Pancreas (tissue), 10 donors: ENCODE measurements around the gene OR10X1. TPM values are rescaled to one million over a fixed set of nuclear protein-coding genes. Genes with fewer than 3 reads are reported as not detected.

Experiments used
- ATAC-seq, 4 donors: fragments of 200-7000 bp; cut with Tn5 transposase; one replicate each; pipeline versions ENCODE4 v1.8.0 to v1.9.1; 2020; ENCODE audit warnings: mild to moderate bottlenecking in 4 of 4, moderate library complexity in 4 of 4
- DNase-seq, 6 donors: peaks; one replicate each; pipeline ENCODE4 v3.0.0-alpha.2; 2020
- FAIRE-seq: peaks from 2 replicates; lab custom pipeline; 2012; peaks lifted over from hg19 to GRCh38; lab: Jason Lieb, UNC
- H3K27ac ChIP-seq, 4 donors: fragments of 200-600 bp; sonication (generic); 1 replicate in 3 of 4; 2 replicates in 1 of 4; pipeline versions ENCODE4 v1.5.0 to v1.8.0; 2020
- H3K27me3 ChIP-seq, 4 donors: fragments of 200-600 bp; one replicate each; pipeline ENCODE4 v1.8.0; 2021
- H3K36me3 ChIP-seq, 3 donors: fragments of 200-600 bp; sonication (generic) in 1 of 3; one replicate each; pipeline versions ENCODE4 v1.5.0 to v1.8.0; 2020 to 2021
- H3K4me1 ChIP-seq, 3 donors: fragments of 200-600 bp; one replicate each; pipeline ENCODE4 v1.8.0; 2021
- H3K4me3 ChIP-seq, 4 donors: fragments of 200-600 bp; sonication (generic) in 2 of 4; one replicate each; pipeline versions ENCODE4 v1.5.0 to v1.8.0; 2020 to 2021
- H3K9me3 ChIP-seq, 4 donors: fragments of 200-600 bp; one replicate each; pipeline ENCODE4 v1.8.0; 2021
- WGBS, 2 donors: extraction: QIAGEN DNeasy Blood & Tissue Kit; methylation state at CpG; one replicate each; pipeline ENCODE4 v1.1.7; 2013; 5-methylcytosine and 5-hydroxymethylcytosine counted together
- intact Hi-C, 3 donors: fragments of 100-400 bp; cut with DNase I; formaldehyde crosslinking; loops; one replicate each; pipeline versions ENCODE4 v1.11.1 to v1.14.2; 2022
- polyA plus RNA-seq, 2 donors: library from polyadenylated mRNA; stranded (reverse); fragments of 200-250 nt; gene quantifications; one replicate each; pipeline ENCODE4 v1.2.3, GENCODE V29; 2013
- total RNA-seq, 6 donors: library from RNA; stranded (reverse); fragmentation: NEBNext Ultra II Directional in 4 of 6; extraction: Animal tissue kit (Norgen Biotek cat#: 25700) in 4 of 6; gene quantifications; one replicate each; pipeline versions ENCODE4 v1.2.1 to v1.2.4, GENCODE V29; 2021 to 2023
- TF ChIP-seq, protein P1 (sequence below), 4 donors: fragments of 200-600 bp; sonication (generic) in 3 of 4; IDR thresholded peaks; one replicate each; pipeline versions ENCODE4 v1.5.0 to v1.8.0; 2021; ENCODE audit warnings: antibody characterized with exemption in 4 of 4
- donor health status: healthy with polysubstance abuse.
- donor health status: DM: no; HTN: no; CAD: no; lungs with moderate emphysema.
- donor health status: DM: no; HTN: no; CAD: no.
- donor health status: control.
- donor health status: control.
- donor health status: Bipolar disorder and iron deficiency.
- donor health status: DM: yes; HTN: yes; CAD: no.
- donor health status: DM: no; HTN: no; CAD: no.
- donor health status: DM: no; HTN: no; CAD: no.
- donor health status: DM: yes; HTN: yes; CAD: no.

OR10X1 gene
- total and polyA plus RNA-seq, 8 donors, result not detected

DNA sequence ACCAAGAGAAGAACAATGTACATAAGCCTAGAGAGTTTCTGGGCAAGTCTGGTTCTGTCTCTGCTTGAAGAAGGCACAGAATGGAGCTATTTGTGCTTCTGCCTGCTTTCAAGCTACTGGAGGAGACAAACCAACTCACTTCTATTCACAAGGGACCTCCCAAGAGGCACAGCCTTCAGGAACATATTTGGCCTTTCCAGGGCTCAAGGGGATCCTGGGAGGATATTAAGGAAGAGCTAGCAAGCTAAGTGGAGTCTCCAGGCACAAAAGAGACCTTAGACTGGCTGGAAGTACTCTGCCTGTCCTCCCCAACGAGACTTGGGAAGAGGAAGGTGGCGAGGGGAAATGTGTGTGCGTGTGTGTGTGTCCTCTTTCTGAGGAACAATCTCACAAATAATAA, 25.3 kb downstream of the OR10X1 start, which contains the start of gene OR6Y1:
TSS of gene OR6Y1 (minus strand) at position 54 of the 400 bp plus-strand sequence. CDS start 6,300 bp downstream, outside the sequence.
- WGBS, 2 donors, result 62 to 71% methylated on average over 3 of the region's 3 CpGs
- intact Hi-C loops, result no loop called here
- no peak for DNase-seq
- TF ChIP-seq, protein P1, sequence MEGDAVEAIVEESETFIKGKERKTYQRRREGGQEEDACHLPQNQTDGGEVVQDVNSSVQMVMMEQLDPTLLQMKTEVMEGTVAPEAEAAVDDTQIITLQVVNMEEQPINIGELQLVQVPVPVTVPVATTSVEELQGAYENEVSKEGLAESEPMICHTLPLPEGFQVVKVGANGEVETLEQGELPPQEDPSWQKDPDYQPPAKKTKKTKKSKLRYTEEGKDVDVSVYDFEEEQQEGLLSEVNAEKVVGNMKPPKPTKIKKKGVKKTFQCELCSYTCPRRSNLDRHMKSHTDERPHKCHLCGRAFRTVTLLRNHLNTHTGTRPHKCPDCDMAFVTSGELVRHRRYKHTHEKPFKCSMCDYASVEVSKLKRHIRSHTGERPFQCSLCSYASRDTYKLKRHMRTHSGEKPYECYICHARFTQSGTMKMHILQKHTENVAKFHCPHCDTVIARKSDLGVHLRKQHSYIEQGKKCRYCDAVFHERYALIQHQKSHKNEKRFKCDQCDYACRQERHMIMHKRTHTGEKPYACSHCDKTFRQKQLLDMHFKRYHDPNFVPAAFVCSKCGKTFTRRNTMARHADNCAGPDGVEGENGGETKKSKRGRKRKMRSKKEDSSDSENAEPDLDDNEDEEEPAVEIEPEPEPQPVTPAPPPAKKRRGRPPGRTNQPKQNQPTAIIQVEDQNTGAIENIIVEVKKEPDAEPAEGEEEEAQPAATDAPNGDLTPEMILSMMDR (IDR thresholded peaks at IDR 0.05), result no peak
- no peak for FAIRE-seq
- no peak within 1 kb of the TSS for H3K27ac ChIP-seq
- no peaks in the 10 kb centered on the region for H3K27me3 ChIP-seq
- H3K4me3 ChIP-seq, result no peak within 1 kb of the TSS
- no peak for ATAC-seq
- H3K9me3 ChIP-seq, result no peaks in the 10 kb centered on the region
- H3K4me1 ChIP-seq, result no peaks in the 10 kb centered on the region
- H3K36me3 ChIP-seq, result no peaks in the 10 kb centered on the region

DNA sequence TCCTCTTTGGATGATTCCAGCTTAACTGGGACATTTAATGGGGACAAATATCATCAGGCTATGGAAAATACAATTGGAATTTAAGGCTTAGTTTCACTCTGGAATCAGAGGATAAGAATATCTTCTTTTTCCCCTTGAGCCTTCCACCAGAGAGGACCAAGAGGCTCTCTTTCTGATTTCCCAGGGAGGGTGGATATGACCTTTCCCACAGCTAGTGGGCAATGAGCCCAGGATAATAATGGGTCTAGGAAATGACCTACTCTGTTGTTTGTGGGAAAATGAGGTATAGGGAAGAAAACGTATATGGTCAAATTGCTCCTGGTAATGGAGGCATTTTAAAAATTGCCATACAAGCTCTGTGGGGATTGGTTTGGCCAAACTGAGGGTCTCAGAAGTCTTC, 27.4 kb downstream of the OR10X1 start:
- Histone ChIP-seq H3K9me3 (no peaks in the 10 kb centered on the region), H3K4me1 (no peaks in the 10 kb centered on the region), H3K27me3 (no peaks in the 10 kb centered on the region), H3K27ac (no peak overlapping the region), H3K36me3 (no peaks in the 10 kb centered on the region), H3K4me3 (no peak overlapping the region)
- DNase-seq (no peak), ATAC-seq (no peak), FAIRE-seq (no peak)
- TF ChIP-seq, protein P1 (IDR thresholded peaks at IDR 0.05), result no peak
- WGBS, 2 donors, result 43 to 58% methylated on average over 1 of the region's 1 CpG
- intact Hi-C loops, result no loop called here

DNA sequence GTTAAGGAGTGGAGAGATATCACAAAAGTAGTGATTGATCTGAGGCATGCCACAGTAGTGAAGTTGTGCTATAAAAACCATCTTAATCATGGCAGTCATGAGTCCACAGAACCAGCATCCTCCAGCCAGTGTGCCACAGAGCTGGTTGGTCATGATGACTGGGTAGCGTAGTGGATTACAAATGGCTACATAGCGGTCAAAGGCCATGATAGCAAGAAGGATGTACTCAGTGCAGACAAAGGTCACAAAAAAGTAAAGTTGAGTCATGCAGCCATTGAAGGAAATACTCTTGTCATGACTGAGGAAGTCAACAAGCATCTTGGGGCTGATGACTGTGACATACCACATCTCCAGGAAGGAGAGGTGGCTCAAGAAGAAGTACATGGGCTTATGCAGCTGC, 32.2 kb downstream of the OR10X1 start:
- intact Hi-C loops, result no loop called here
- H3K4me1 ChIP-seq, result no peaks in the 10 kb centered on the region
- 86 to 94% methylated on average over 2 of the region's 2 CpGs for WGBS, 2 donors
- no peaks in the 10 kb centered on the region for H3K36me3 ChIP-seq
- no peak for DNase-seq
- H3K27me3 ChIP-seq, result no peaks in the 10 kb centered on the region
- TF ChIP-seq, protein P1 (IDR thresholded peaks at IDR 0.05), result no peak
- no peak overlapping the region for H3K4me3 ChIP-seq
- FAIRE-seq, result no peak
- no peak for ATAC-seq
- H3K27ac ChIP-seq, result no peak overlapping the region
- no peaks in the 10 kb centered on the region for H3K9me3 ChIP-seq

DNA sequence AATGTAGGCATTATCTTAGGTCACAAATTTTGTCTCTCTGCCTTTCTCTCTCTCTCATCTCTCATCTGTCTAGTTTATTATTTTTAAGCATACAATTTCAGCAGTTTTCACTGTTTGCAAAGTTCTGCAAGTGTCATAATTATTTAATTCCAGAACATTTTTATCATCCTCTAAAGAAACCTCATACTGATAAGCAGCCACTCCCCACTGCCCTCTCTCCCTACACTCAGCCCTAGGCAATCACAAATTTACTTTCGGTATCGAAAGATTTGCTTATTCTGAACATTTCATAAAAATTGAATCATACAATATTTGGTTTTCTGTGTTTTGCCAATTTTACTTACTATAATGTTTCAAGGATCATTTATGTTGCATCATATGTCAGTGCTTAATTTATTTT, 42.1 kb downstream of the OR10X1 start:
- Histone ChIP-seq H3K27me3 (no peaks in the 10 kb centered on the region), H3K27ac (no peak overlapping the region), H3K36me3 (no peaks in the 10 kb centered on the region), H3K9me3 (no peaks in the 10 kb centered on the region), H3K4me3 (no peak overlapping the region), H3K4me1 (no peaks in the 10 kb centered on the region)
- 86 to 90% methylated on average over 2 of the region's 2 CpGs for WGBS, 2 donors
- TF ChIP-seq, protein P1 (IDR thresholded peaks at IDR 0.05), result no peak
- intact Hi-C loops, result no loop called here
- FAIRE-seq, result no peak
- no peak for DNase-seq
- ATAC-seq, result no peak

DNA sequence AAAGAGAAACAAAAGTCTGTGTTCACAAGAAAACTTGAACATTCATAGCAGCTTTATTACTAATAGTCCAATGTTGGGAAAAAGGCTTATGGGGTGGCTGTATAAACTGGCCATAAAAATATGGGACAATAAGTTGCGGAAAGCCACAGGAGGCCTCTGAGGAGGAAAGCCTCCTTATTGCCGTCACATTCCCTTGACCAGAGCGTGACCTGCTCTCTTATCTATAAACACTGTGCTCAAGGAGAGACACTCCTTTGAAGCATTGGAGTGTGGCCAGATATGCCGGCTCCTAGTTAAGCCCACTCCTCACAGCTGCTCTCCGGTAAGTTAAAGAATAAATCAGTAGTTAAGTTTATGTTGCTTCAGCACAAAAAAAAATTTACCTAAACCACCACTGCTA, 45.2 kb downstream of the OR10X1 start:
- Histone ChIP-seq H3K4me3 (no peak overlapping the region), H3K9me3 (no peaks in the 10 kb centered on the region), H3K27ac (no peak overlapping the region), H3K36me3 (no peaks in the 10 kb centered on the region), H3K27me3 (no peaks in the 10 kb centered on the region), H3K4me1 (no peaks in the 10 kb centered on the region)
- ATAC-seq, result no peak
- intact Hi-C loops, result no loop called here
- WGBS, 2 donors, result 21 to 30% methylated on average over 5 of the region's 5 CpGs
- DNase-seq, result no peak
- TF ChIP-seq, protein P1 (IDR thresholded peaks at IDR 0.05), result no peak
- no peak for FAIRE-seq

Other genes starting within 250 kb of the OR10X1 start
- under 1 TPM in 1 of 6 donors, not detected in 5; 0.19 TPM for gene CD1B, start 248.4 kb downstream of the OR10X1 start, total RNA-seq
- gene CD1B, start 248.4 kb downstream of the OR10X1 start, polyA plus RNA-seq, result not detected
- gene CD1E, start 226.0 kb downstream of the OR10X1 start, total RNA-seq, result under 1 TPM in 2 of 6 donors, not detected in 4; 0.55 to 0.72 TPM
- gene CD1E, start 226.0 kb downstream of the OR10X1 start, polyA plus RNA-seq, result not detected
- not detected for gene OR10T2, start 180.4 kb downstream of the OR10X1 start, total RNA-seq
- not detected for gene OR10T2, start 180.4 kb downstream of the OR10X1 start, polyA plus RNA-seq
- not detected for gene OR10K2, start 153.7 kb downstream of the OR10X1 start, total RNA-seq
- not detected for gene OR10K2, start 153.7 kb downstream of the OR10X1 start, polyA plus RNA-seq
- gene OR10K1, start 118.1 kb downstream of the OR10X1 start, total RNA-seq, result not detected
- gene OR10K1, start 118.1 kb downstream of the OR10X1 start, polyA plus RNA-seq, result not detected
- not detected for gene OR10R2, start 107.7 kb downstream of the OR10X1 start, total RNA-seq
- not detected for gene OR10R2, start 107.7 kb downstream of the OR10X1 start, polyA plus RNA-seq
- not detected for gene OR6Y1, start 25.5 kb downstream of the OR10X1 start, total RNA-seq
- not detected for gene OR6Y1, start 25.5 kb downstream of the OR10X1 start, polyA plus RNA-seq
- not detected for gene OR6P1, start 9.3 kb downstream of the OR10X1 start, total RNA-seq
- not detected for gene OR6P1, start 9.3 kb downstream of the OR10X1 start, polyA plus RNA-seq
- not detected for gene OR10Z1, start 25.4 kb upstream of the OR10X1 start, total RNA-seq
- not detected for gene OR10Z1, start 25.4 kb upstream of the OR10X1 start, polyA plus RNA-seq
- gene SPTA1, start 106.8 kb upstream of the OR10X1 start, total RNA-seq, result under 1 TPM in 2 of 6 donors, not detected in 4; 0.03 to 0.13 TPM
- gene SPTA1, start 106.8 kb upstream of the OR10X1 start, polyA plus RNA-seq, result under 1 TPM in 1 of 2 donors, not detected in 1; 0.09 TPM
- not detected for gene OR6K2, start 120.8 kb upstream of the OR10X1 start, total RNA-seq
- gene OR6K2, start 120.8 kb upstream of the OR10X1 start, polyA plus RNA-seq, result not detected
- not detected for gene OR6K3, start 140.8 kb upstream of the OR10X1 start, total RNA-seq
- not detected for gene OR6K3, start 140.8 kb upstream of the OR10X1 start, polyA plus RNA-seq
- not detected for gene OR6K6, start 174.8 kb upstream of the OR10X1 start, total RNA-seq
- not detected for gene OR6K6, start 174.8 kb upstream of the OR10X1 start, polyA plus RNA-seq
- not detected for gene OR6N1, start 192.3 kb upstream of the OR10X1 start, total RNA-seq
- not detected for gene OR6N1, start 192.3 kb upstream of the OR10X1 start, polyA plus RNA-seq
- gene OR6N2, start 201.3 kb upstream of the OR10X1 start, total RNA-seq, result not detected
- not detected for gene OR6N2, start 201.3 kb upstream of the OR10X1 start, polyA plus RNA-seq